ENCODE results near the gene TM7SF2.

- no peak for TF ChIP-seq POLR2A (IDR thresholded peaks at IDR 0.05)
- TF ChIP-seq CTCF (IDR thresholded peaks at IDR 0.05): no peak
These were observed 35.8 kb downstream of the TM7SF2 start for GRCh38 chr11:65147352-65148075.
